GM11168 (cell line): ENCODE results near the gene SLX9.

Source experiments
- in situ Hi-C: fragments of 300-500 bp; cut with MboI; formaldehyde crosslinking; loops from one replicate; pipeline ENCODE4 v1.12.0; 2022; ENCODE audit warnings: low sequenced_read_pairs; ENCODE audit not compliant: unreplicated experiment

Gene SLX9

DNA sequence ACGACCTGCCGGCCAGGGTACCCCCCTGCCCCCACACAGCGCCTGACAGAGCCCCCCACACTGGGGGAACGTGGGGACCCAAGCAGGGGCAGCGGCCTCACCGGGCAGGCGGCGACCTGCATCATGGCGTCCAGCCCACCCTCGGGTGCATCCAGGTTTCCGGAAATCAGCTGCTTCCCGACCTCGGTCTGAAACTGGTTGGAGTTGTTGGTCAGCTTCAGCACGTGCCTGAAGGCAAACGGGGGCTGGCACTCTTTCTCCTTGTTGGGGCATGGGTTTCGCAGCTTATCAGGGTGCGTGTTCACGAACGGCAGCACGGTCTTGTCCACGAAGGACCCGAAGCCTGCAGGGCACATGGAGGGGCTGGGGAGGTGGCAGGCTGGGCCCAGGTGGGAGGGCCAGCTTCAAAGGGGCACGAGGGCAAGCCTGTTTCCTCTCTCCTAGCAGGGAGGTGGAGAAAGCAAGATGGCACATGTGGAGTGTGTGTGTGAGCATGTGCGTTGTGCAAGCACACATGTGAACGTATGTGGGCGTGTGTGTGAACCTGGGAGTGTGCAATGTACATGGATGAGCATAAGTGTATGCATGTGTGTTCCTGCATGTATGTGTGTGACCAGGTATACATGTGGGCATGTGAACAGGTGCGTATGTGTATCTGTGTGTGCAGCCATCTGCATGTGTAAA, 38.3 kb upstream of the SLX9 start:
- in situ Hi-C loops = no loop called here

GRCh38 chr21:44902268-44903049, 37.4 kb upstream of the SLX9 start:
- in situ Hi-C loops = no loop called here

- in situ Hi-C loops = no loop called here
These were observed 36.7 kb upstream of the SLX9 start for GRCh38 chr21:44903050-44903685.

- in situ Hi-C loops = no loop called here
These were observed 36.1 kb upstream of the SLX9 start for GRCh38 chr21:44903689-44904088.

- in situ Hi-C loops = no loop called here
These were observed 35.5 kb upstream of the SLX9 start for GRCh38 chr21:44904141-44904923.

- in situ Hi-C loops = no loop called here
These were observed 34.7 kb upstream of the SLX9 start for GRCh38 chr21:44905016-44905727.

DNA sequence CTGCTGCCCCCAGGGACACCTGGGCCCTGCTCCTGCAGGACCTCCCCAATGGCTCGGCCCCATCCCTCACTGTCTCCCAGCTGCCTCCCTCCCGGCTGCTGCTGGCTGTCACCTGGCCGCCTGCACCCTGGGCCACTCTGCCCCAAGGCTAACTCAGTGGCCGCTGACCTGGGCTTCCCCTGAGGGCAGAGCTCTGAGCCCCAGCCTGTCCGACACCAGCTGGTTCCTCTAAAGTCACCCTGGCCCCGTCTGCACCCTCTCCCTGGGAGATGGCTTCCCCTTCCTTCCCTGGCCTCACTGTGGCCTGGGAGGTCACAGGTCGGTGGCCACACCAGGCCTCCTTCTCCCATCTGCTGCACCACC, 34.1 kb upstream of the SLX9 start:
- in situ Hi-C loops = no loop called here

DNA sequence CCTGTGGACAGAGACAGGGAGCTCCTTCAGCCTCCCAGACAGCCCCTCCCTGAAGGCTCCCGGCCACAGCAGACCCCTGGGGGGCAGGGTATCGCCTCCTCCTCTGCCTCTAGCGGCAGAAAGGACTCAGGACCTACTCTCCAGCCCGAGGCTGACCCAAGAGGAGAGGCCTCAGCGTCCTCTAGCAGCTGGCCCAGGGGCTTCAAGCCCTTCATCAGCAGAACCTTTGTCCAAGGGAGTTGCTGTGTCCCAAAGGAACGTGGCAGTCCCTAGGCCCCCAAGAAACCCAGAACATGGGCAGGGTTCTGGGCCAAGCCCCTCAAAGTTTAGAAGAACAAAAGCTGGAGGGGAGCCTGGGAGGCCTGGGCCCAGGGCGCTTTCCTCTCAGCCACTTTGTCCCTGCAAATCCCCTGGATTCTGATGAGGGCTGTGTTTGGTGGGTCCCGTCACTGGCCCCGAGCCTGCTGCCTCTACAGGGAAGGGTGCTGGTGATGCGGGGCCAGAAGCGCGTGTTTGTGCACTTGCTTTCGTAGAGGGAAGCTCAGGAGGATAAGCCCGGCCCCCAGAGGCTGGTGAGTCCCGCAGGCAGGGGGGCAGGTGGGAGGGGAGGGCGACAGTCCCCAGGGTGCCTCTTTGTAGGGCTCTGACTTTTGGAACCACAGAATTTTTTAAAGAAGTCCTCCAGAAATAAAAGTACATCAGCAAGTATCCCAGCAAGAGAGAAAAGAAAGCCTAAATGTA, 32.4 kb upstream of the SLX9 start:
- in situ Hi-C loops = no loop called here

GRCh38 chr21:44907966-44908895, 31.6 kb upstream of the SLX9 start:
- in situ Hi-C loops = no loop called here

DNA sequence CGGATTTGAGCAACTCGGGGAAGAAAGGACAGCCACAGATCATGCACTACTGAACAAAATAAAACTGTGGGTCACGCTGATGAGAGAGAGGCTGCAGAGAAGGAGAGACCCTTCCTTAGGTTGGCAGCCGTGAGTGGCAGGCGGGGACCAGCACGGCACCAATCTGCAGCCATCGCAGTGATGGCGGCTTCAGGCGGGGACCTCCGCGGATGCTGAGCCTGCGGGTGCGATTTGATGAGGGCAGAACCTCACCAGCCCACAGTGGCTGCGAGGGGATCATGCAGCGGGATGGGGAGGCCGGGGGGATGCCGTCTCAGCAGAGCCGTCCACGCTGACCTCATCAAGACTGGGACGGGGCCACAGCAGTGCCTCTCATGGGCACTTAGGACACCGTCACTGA, 30.9 kb upstream of the SLX9 start:
- in situ Hi-C loops = no loop called here

GRCh38 chr21:44909719-44910118, 30.1 kb upstream of the SLX9 start:
- in situ Hi-C loops = loop anchor here (10.0 kb wide), 1 partner anchor 105 kb away; the partner anchor contains the start of gene UBE2G2

GRCh38 chr21:44910229-44911067, 29.4 kb upstream of the SLX9 start:
- in situ Hi-C loops = loop anchor here (10.0 kb wide), 1 partner anchor 106 kb away; the partner anchor contains the start of gene UBE2G2

- in situ Hi-C loops = loop anchor here (10.0 kb wide), 1 partner anchor 106 kb away; the partner anchor contains the start of gene UBE2G2
These were observed 28.8 kb upstream of the SLX9 start for GRCh38 chr21:44911068-44911383.

DNA sequence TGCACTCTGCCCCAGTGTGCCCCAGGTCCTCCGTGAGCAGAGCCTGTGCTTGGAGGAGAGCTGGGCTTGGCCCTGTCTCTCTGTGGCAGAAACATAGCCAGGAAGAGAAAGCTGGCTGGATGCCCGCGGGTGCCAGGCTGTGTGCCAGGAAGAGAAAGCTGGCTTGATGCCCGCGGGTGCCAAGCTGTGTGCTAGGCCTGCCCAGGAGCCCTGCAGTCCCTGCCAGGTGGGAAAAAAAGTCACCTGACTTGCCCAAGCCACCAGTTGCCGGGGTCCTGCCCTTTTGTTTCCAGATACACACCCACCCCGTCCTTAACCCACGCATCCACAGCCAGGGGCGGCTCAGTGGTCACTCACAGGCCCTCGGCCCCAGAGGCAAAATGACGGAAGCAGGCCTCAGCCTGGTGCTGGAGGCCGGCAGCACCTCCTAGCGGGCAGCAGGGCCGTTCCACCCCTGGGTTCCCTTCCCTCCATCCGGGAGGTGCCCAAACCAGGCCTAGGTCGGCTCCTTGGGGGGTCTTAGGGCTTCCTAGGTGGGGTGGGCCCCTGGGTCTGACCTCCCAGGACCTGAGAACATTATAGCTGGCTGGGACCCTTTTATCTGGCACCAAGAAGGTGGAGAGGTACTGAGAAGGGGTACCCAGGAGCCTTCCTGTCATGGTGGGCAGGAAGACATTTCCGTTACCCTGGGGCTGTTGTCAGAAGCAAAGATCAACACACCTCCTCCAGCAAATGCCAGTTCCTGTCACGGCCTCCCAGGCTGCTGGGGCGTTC, 28.3 kb upstream of the SLX9 start:
- in situ Hi-C loops = loop anchor here (10.0 kb wide), 1 partner anchor 107 kb away; the partner anchor contains the start of gene UBE2G2

DNA sequence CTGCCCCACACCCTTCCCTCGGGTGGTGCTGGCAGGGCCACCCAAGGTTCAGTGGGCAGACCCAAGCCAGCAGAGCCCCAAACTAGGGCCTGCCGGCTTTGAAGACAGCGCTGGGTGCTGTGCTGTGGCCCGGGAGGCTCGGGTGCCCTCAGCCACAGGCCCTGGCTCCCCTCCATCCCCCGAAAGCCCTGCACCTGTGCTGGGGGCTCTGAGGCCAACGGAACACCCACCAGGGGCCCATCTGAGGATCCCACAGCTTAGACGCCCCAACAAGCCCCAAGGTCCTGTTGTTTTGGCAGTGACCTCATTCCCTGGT, 27.7 kb upstream of the SLX9 start:
- in situ Hi-C loops = loop anchor here (10.0 kb wide), 1 partner anchor 107 kb away; the partner anchor contains the start of gene UBE2G2
